Measurements from ENCODE around the gene PITPNM2. TPM values are rescaled to one million over a fixed set of nuclear protein-coding genes. Genes with fewer than 3 reads are reported as not detected.

PITPNM2 gene
- total RNA-seq, 2 donors from 2014 or later: 7.9 to 14.3 TPM

GRCh38 chr12:123102781-123103503, 47.9 kb downstream of the PITPNM2 start:
- H3K27ac ChIP-seq: no peak overlapping the region
- no peak for TF ChIP-seq CTCF (IDR thresholded peaks at IDR 0.05)
- no peak for DNase-seq (ENCODE audit: low spot score)
- no peak overlapping the region for H3K4me3 ChIP-seq
- no peak for ATAC-seq (ENCODE audit: insufficient number of reproducible peaks, low FRiP score, low read depth)
- no peaks in the 10 kb centered on the region for H3K9me3 ChIP-seq
- no peaks in the 10 kb centered on the region for H3K36me3 ChIP-seq
- H3K27me3 ChIP-seq (replicated peaks; ENCODE audit: insufficient read depth): no peaks in the 10 kb centered on the region
- H3K4me1 ChIP-seq (ENCODE audit: control insufficient read depth in 1 of 2, low read depth in 2 of 2): peaks cover 6 to 23% of the 10 kb centered on the region in 2 donors

DNA sequence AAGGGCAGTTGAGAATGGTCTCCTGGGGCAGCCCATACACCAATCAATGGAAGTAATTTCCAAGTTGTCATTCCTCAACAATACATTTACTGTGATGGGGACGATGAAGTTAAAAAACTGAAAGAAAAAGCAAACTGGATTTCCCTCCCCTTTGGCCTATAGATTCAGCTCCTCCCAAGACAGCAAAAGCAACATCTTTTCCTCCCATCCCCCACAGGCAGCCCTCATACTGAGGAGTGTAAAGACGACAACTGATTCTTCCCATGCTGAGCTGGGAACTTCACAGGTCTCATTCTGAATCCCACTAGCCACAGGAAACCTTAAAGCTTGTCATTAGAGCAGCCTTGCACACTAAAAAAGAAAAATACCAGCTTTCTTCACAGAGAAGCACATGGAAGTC, 48.5 kb downstream of the PITPNM2 start:
- Histone ChIP-seq H3K9me3 (no peaks in the 10 kb centered on the region), H3K27me3 (replicated peaks; ENCODE audit: insufficient read depth) (no peaks in the 10 kb centered on the region), H3K27ac (no peak overlapping the region), H3K4me3 (no peak overlapping the region), H3K4me1 (ENCODE audit: control insufficient read depth in 1 of 2, low read depth in 2 of 2) (peaks cover 6 to 23% of the 10 kb centered on the region in 2 donors), H3K36me3 (no peaks in the 10 kb centered on the region)
- DNase-seq (ENCODE audit: low spot score) (no peak), ATAC-seq (ENCODE audit: insufficient number of reproducible peaks, low FRiP score, low read depth) (no peak)
- no peak for TF ChIP-seq CTCF (IDR thresholded peaks at IDR 0.05)

- ATAC-seq (ENCODE audit: insufficient number of reproducible peaks, low FRiP score, low read depth): no peak
- Histone ChIP-seq H3K27me3 (replicated peaks; ENCODE audit: insufficient read depth) (no peaks in the 10 kb centered on the region), H3K4me1 (ENCODE audit: control insufficient read depth in 1 of 2, low read depth in 2 of 2) (peaks cover 7 to 22% of the 10 kb centered on the region in 2 donors), H3K36me3 (no peaks in the 10 kb centered on the region), H3K27ac (no peak overlapping the region), H3K4me3 (no peak overlapping the region), H3K9me3 (no peaks in the 10 kb centered on the region)
- no peak for DNase-seq (ENCODE audit: low spot score)
- no peak for TF ChIP-seq CTCF (IDR thresholded peaks at IDR 0.05)
Measured at GRCh38 chr12:123101526-123101925, 49.4 kb downstream of the PITPNM2 start.

Other genes with a start within 250 kb of the PITPNM2 start
- gene ABCB9, start 184.6 kb downstream of the PITPNM2 start, total RNA-seq: 1 to 10 TPM; 6.3 to 7.0 TPM
- 1 to 10 TPM; 6.6 to 9.6 TPM for gene OGFOD2, start 175.8 kb downstream of the PITPNM2 start, total RNA-seq
- 100 to 1,000 TPM; 173 to 228 TPM for gene ARL6IP4, start 170.4 kb downstream of the PITPNM2 start, total RNA-seq
- gene MPHOSPH9, start 82.1 kb upstream of the PITPNM2 start, total RNA-seq: 10 to 100 TPM in 1 of 2 donors, 1 to 10 TPM in 1; 7.6 to 44.0 TPM
- 10 to 100 TPM in 1 of 2 donors, 1 to 10 TPM in 1; 9.9 to 17.2 TPM for gene MTRFR, start 82.3 kb upstream of the PITPNM2 start, total RNA-seq
- gene CDK2AP1, start 120.8 kb upstream of the PITPNM2 start, total RNA-seq: 100 to 1,000 TPM; 107 to 130 TPM
- 10 to 100 TPM; 15.6 to 25.0 TPM for gene SBNO1, start 213.8 kb upstream of the PITPNM2 start, total RNA-seq
- 10 to 100 TPM; 34.1 to 42.7 TPM for gene KMT5A, start 233.0 kb upstream of the PITPNM2 start, total RNA-seq